Measurements from ENCODE around the gene UBE2K. TPM values are rescaled to one million over a fixed set of nuclear protein-coding genes. Genes with fewer than 3 reads are reported as not detected.
"Not testable (repeated sequence)": the region's sequence is repeated elsewhere in the genome, so short reads cannot be mapped to it uniquely, and the experiment has no call there.

The UBE2K gene
- total RNA-seq, 1 donor from 2014 or later: 102 TPM

- Mint-ChIP-seq H3K4me1 (ENCODE audit: unreplicated experiment) (peaks cover 13% of the 10 kb centered on the region), H3K9me3 (ENCODE audit: unreplicated experiment) (no peaks in the 10 kb centered on the region)
Observed at GRCh38 chr4:39730072-39730471, 32.1 kb downstream of the UBE2K start.

GRCh38 chr4:39731908-39732307 is 34.0 kb downstream of the UBE2K start:
- no peak for TF ChIP-seq CTCF (IDR thresholded peaks at IDR 0.05; ENCODE audit: unreplicated experiment)
- H3K27ac Mint-ChIP-seq (ENCODE audit: unreplicated experiment): no peak overlapping the region
- no peaks in the 10 kb centered on the region for H3K27me3 Mint-ChIP-seq (ENCODE audit: unreplicated experiment)
- no peak overlapping the region for H3K4me3 Mint-ChIP-seq (ENCODE audit: unreplicated experiment)
- H3K36me3 Mint-ChIP-seq (ENCODE audit: low read depth, unreplicated experiment): peaks cover 3% of the 10 kb centered on the region
- H3K4me1 Mint-ChIP-seq (ENCODE audit: unreplicated experiment): peaks cover 13% of the 10 kb centered on the region
- no peaks in the 10 kb centered on the region for H3K9me3 Mint-ChIP-seq (ENCODE audit: unreplicated experiment)
- DNase-seq (ENCODE audit: low spot score): no peak

More at GRCh38 chr4:39730072-39730471, 32.1 kb downstream of the UBE2K start:
- H3K27ac Mint-ChIP-seq (ENCODE audit: unreplicated experiment): no peak overlapping the region
- no peak for TF ChIP-seq CTCF (IDR thresholded peaks at IDR 0.05; ENCODE audit: unreplicated experiment)
- DNase-seq (ENCODE audit: low spot score): no peak
- H3K36me3 Mint-ChIP-seq (ENCODE audit: low read depth, unreplicated experiment): peaks cover 3% of the 10 kb centered on the region
- H3K4me3 Mint-ChIP-seq (ENCODE audit: unreplicated experiment): no peak overlapping the region
- H3K27me3 Mint-ChIP-seq (ENCODE audit: unreplicated experiment): no peaks in the 10 kb centered on the region

GRCh38 chr4:39732728-39733127 is 34.8 kb downstream of the UBE2K start:
- H3K4me3 Mint-ChIP-seq (ENCODE audit: unreplicated experiment): no peak overlapping the region
- no peak overlapping the region for H3K27ac Mint-ChIP-seq (ENCODE audit: unreplicated experiment)
- no peak for DNase-seq (ENCODE audit: low spot score)
- no peaks in the 10 kb centered on the region for H3K27me3 Mint-ChIP-seq (ENCODE audit: unreplicated experiment)
- TF ChIP-seq CTCF (IDR thresholded peaks at IDR 0.05; ENCODE audit: unreplicated experiment): no peak
- peaks cover 3% of the 10 kb centered on the region for H3K36me3 Mint-ChIP-seq (ENCODE audit: low read depth, unreplicated experiment)
- no peaks in the 10 kb centered on the region for H3K9me3 Mint-ChIP-seq (ENCODE audit: unreplicated experiment)
- H3K4me1 Mint-ChIP-seq (ENCODE audit: unreplicated experiment): peaks cover 13% of the 10 kb centered on the region

GRCh38 chr4:39739591-39739990 is 41.7 kb downstream of the UBE2K start:
- not testable (repeated sequence) for DNase-seq (ENCODE audit: low spot score); H3K4me1 Mint-ChIP-seq (ENCODE audit: unreplicated experiment); H3K9me3 Mint-ChIP-seq (ENCODE audit: unreplicated experiment); H3K27me3 Mint-ChIP-seq (ENCODE audit: unreplicated experiment); H3K27ac Mint-ChIP-seq (ENCODE audit: unreplicated experiment); H3K4me3 Mint-ChIP-seq (ENCODE audit: unreplicated experiment); H3K36me3 Mint-ChIP-seq (ENCODE audit: low read depth, unreplicated experiment)

- H3K36me3 Mint-ChIP-seq (ENCODE audit: low read depth, unreplicated experiment): peaks cover 2% of the 10 kb centered on the region
- no peak overlapping the region for H3K4me3 Mint-ChIP-seq (ENCODE audit: unreplicated experiment)
- no peak for DNase-seq (ENCODE audit: low spot score)
- no peak overlapping the region for H3K27ac Mint-ChIP-seq (ENCODE audit: unreplicated experiment)
- TF ChIP-seq CTCF (IDR thresholded peaks at IDR 0.05; ENCODE audit: unreplicated experiment): no peak
- no peaks in the 10 kb centered on the region for H3K27me3 Mint-ChIP-seq (ENCODE audit: unreplicated experiment)
- H3K4me1 Mint-ChIP-seq (ENCODE audit: unreplicated experiment): no peaks in the 10 kb centered on the region
- no peaks in the 10 kb centered on the region for H3K9me3 Mint-ChIP-seq (ENCODE audit: unreplicated experiment)
Observed at GRCh38 chr4:39741401-39741800, 43.5 kb downstream of the UBE2K start.

GRCh38 chr4:39745920-39746319 is 48.0 kb downstream of the UBE2K start:
- no peak for TF ChIP-seq CTCF (IDR thresholded peaks at IDR 0.05; ENCODE audit: unreplicated experiment)
- H3K36me3 Mint-ChIP-seq (ENCODE audit: low read depth, unreplicated experiment): peaks cover 9% of the 10 kb centered on the region
- no peaks in the 10 kb centered on the region for H3K27me3 Mint-ChIP-seq (ENCODE audit: unreplicated experiment)
- H3K4me3 Mint-ChIP-seq (ENCODE audit: unreplicated experiment): no peak overlapping the region
- no peak for DNase-seq (ENCODE audit: low spot score)
- H3K4me1 Mint-ChIP-seq (ENCODE audit: unreplicated experiment): no peaks in the 10 kb centered on the region
- H3K27ac Mint-ChIP-seq (ENCODE audit: unreplicated experiment): no peak overlapping the region
- no peaks in the 10 kb centered on the region for H3K9me3 Mint-ChIP-seq (ENCODE audit: unreplicated experiment)

All from endothelial cell (in vitro differentiated cells).